ENCODE measurements around the gene CHMP6.

The CHMP6 gene

DNA sequence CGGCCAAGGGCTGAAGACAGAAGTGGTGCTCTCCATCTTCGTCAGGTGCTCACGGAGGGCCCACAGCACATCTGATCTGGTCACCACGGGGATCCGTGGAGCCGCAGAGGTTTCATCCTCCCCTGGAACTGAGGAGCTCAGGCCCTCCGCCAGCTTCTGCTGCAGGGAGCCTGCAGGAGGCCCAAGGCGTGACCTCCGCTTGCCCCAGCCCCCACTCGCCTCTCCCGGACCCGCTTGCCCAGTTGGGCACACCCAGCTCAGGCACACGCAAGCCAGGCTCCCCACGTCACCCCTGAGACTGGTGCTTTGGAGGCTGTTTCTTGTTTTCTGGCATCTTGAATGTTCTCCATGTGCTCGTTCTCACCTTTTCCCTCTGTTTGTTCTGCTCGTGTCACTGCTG, 39.4 kb upstream of the CHMP6 start:
- Mint-ChIP-seq H3K36me3 (peaks cover 5% of the 10 kb centered on the region), H3K9me3 (ENCODE audit: low read depth) (no peaks in the 10 kb centered on the region), H3K27me3 (no peaks in the 10 kb centered on the region), H3K27ac (no peak overlapping the region), H3K4me3 (no peak overlapping the region), H3K4me1 (ENCODE audit: low read depth) (no peaks in the 10 kb centered on the region)

- Mint-ChIP-seq H3K27me3 (no peaks in the 10 kb centered on the region), H3K36me3 (peaks cover 5% of the 10 kb centered on the region), H3K4me1 (ENCODE audit: low read depth) (no peaks in the 10 kb centered on the region), H3K4me3 (no peak overlapping the region), H3K27ac (no peak overlapping the region), H3K9me3 (ENCODE audit: low read depth) (no peaks in the 10 kb centered on the region)
Measured at GRCh38 chr17:80953471-80954315, 37.9 kb upstream of the CHMP6 start.

GRCh38 chr17:80955078-80955477, 36.6 kb upstream of the CHMP6 start:
- H3K4me1 Mint-ChIP-seq (ENCODE audit: low read depth): no peaks in the 10 kb centered on the region
- no peaks in the 10 kb centered on the region for H3K9me3 Mint-ChIP-seq (ENCODE audit: low read depth)
- H3K4me3 Mint-ChIP-seq: no peak overlapping the region
- H3K27ac Mint-ChIP-seq: no peak overlapping the region
- no peaks in the 10 kb centered on the region for H3K27me3 Mint-ChIP-seq
- peaks cover 5% of the 10 kb centered on the region for H3K36me3 Mint-ChIP-seq

DNA sequence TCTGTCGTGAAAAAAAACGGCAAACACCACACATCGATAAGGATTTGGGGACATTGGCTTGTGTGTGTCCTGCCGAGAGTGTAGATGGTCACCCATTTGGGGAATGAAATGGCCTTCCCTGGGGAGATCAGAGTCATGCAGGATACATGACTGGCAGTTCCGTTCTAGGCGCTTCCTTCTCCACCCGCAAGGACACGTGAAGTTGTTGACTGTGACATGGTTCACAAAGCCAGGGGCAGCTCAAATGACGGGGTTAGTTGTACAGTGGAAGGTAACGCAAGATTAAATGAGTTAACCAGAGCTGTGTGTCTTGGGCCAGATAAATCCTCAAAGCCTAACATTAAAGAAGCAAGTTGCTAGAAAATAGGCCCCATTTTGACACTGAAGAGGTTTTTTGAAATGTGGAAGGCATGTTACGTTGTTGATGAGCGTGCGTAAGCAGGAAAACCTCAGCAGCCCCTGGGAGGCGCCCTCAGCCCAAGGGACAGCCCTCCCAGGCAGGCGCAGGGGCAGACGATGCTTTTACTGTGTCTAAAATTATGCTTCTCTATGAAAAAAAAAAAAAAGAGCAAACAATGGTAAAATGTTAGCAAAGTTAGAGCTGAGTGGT, 35.9 kb upstream of the CHMP6 start:
- Mint-ChIP-seq H3K36me3 (peaks cover 5% of the 10 kb centered on the region), H3K4me3 (no peak overlapping the region), H3K27ac (no peak overlapping the region), H3K27me3 (no peaks in the 10 kb centered on the region), H3K9me3 (ENCODE audit: low read depth) (no peaks in the 10 kb centered on the region), H3K4me1 (ENCODE audit: low read depth) (no peaks in the 10 kb centered on the region)

DNA sequence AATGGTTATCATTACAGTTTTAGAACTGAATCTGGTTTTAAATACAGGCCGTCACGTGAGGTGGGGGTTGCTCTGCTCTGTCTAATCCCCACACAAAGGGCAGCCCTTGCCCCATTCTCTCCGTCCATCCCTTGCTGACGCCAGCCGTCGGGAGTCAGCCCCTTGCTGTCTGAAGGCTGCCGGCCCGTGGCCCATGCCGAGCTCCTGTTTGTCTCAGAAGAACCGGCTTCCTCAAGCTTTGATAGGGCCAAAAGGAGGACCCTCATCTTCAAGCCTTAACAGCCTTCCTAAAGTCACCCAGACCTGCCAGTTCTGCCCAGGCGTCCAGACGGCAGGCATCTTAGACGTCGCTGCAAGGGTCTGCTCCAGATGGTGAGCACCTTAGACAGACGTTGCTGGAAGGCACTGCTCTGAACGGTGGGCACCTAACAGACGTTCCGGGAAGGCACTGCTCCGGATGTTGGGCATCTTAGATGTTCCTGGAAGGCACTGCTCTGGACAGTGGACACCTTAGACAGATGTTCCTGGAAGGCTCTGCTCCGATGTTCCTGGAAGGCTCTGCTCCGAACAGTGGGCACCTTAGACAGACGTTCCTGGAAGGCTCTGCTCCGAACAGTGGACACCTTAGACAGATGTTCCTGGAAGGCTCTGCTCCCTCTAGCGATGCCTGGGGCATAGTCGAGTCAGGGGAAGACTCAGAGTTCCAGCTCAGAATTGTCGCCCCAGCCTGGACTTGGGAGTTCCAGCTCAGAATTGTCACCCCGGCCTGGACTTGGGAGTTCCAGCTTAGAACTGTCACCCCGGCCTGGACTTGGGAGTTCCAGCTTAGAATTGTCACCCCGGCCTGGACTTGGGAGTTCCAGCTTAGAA, 35.1 kb upstream of the CHMP6 start:
- Mint-ChIP-seq H3K9me3 (ENCODE audit: low read depth) (no peaks in the 10 kb centered on the region), H3K27me3 (no peaks in the 10 kb centered on the region), H3K27ac (peak overlapping the region; percentile 73), H3K4me1 (ENCODE audit: low read depth) (no peaks in the 10 kb centered on the region), H3K36me3 (peaks cover 5% of the 10 kb centered on the region), H3K4me3 (no peak overlapping the region)

DNA sequence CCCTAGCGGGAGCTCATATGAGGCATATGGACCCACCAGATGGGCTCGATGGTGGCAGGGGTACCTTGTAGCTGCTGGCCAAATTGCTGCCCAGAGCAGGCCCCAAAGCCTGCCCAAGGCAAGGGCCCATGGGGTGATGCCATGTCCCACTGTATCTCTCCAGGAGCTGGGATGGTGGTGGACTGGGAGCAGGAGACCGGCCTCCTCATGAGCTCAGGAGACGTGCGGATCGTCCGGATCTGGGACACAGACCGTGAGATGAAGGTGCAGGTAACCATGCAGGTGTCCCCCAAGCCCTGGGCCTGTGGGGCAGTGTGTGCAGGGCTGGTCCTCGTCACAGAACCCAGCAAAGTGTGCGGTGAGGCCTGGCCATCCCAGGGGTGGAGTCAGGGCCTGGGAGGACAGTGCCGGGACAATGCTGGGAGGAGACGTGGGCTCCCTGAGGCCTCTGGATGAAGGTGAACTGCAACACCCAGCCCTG, 34.1 kb upstream of the CHMP6 start:
- Mint-ChIP-seq H3K4me1 (ENCODE audit: low read depth) (no peaks in the 10 kb centered on the region), H3K36me3 (peaks cover 5% of the 10 kb centered on the region), H3K9me3 (ENCODE audit: low read depth) (no peaks in the 10 kb centered on the region), H3K27ac (no peak overlapping the region), H3K4me3 (no peak overlapping the region), H3K27me3 (no peaks in the 10 kb centered on the region)

GRCh38 chr17:80959330-80960036, 32.2 kb upstream of the CHMP6 start:
- Mint-ChIP-seq H3K4me3 (no peak overlapping the region), H3K36me3 (peaks cover 5% of the 10 kb centered on the region), H3K4me1 (ENCODE audit: low read depth) (no peaks in the 10 kb centered on the region), H3K27ac (no peak overlapping the region), H3K9me3 (ENCODE audit: low read depth) (no peaks in the 10 kb centered on the region), H3K27me3 (no peaks in the 10 kb centered on the region)

DNA sequence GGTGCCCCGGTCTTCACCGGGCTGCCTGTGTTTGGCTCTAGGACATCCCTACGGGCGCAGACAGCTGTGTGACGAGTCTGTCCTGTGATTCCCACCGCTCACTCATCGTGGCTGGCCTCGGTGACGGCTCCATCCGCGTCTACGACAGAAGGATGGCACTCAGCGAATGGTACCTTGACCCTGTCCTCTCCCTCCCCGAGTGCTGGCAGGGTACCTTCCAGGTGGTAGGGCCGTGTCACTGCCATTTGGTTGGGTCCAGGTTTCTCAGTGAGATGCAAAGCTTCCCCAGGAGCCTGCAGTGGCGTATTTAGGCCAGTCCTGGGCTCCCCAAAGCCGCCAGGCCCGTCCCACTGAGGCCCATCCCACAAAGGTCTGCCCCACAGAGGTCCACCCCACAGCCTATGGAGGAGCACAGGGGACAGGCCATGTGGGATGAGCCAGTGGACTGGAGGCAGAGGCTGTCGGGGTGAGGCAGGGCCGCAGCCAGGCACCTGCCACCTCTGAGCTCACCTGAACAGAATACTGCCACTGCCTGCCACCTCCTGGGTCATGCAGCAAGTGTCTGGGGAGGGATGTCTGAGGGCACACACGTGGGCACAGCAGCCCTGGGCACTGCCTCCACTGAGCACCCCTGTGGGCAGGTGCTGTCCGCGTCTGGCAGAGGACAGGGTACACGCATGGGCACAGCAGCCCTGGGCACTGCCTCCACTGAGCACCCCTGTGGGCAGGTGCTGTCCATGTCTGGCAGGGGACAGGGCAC, 31.4 kb upstream of the CHMP6 start:
- Mint-ChIP-seq H3K36me3 (peaks cover 1% of the 10 kb centered on the region), H3K4me1 (ENCODE audit: low read depth) (no peaks in the 10 kb centered on the region), H3K27ac (no peak overlapping the region), H3K27me3 (no peaks in the 10 kb centered on the region), H3K4me3 (no peak overlapping the region), H3K9me3 (ENCODE audit: low read depth) (no peaks in the 10 kb centered on the region)

- Mint-ChIP-seq H3K4me1 (ENCODE audit: low read depth) (no peaks in the 10 kb centered on the region), H3K9me3 (ENCODE audit: low read depth) (no peaks in the 10 kb centered on the region), H3K27ac (no peak overlapping the region), H3K27me3 (no peaks in the 10 kb centered on the region), H3K36me3 (no peaks in the 10 kb centered on the region), H3K4me3 (no peak overlapping the region)
Measured at GRCh38 chr17:80960797-80961452, 30.7 kb upstream of the CHMP6 start.

GRCh38 chr17:80961541-80962330, 29.9 kb upstream of the CHMP6 start:
- Mint-ChIP-seq H3K4me1 (ENCODE audit: low read depth) (no peaks in the 10 kb centered on the region), H3K36me3 (no peaks in the 10 kb centered on the region), H3K9me3 (ENCODE audit: low read depth) (no peaks in the 10 kb centered on the region), H3K27ac (no peak overlapping the region), H3K4me3 (no peak overlapping the region), H3K27me3 (no peaks in the 10 kb centered on the region)

DNA sequence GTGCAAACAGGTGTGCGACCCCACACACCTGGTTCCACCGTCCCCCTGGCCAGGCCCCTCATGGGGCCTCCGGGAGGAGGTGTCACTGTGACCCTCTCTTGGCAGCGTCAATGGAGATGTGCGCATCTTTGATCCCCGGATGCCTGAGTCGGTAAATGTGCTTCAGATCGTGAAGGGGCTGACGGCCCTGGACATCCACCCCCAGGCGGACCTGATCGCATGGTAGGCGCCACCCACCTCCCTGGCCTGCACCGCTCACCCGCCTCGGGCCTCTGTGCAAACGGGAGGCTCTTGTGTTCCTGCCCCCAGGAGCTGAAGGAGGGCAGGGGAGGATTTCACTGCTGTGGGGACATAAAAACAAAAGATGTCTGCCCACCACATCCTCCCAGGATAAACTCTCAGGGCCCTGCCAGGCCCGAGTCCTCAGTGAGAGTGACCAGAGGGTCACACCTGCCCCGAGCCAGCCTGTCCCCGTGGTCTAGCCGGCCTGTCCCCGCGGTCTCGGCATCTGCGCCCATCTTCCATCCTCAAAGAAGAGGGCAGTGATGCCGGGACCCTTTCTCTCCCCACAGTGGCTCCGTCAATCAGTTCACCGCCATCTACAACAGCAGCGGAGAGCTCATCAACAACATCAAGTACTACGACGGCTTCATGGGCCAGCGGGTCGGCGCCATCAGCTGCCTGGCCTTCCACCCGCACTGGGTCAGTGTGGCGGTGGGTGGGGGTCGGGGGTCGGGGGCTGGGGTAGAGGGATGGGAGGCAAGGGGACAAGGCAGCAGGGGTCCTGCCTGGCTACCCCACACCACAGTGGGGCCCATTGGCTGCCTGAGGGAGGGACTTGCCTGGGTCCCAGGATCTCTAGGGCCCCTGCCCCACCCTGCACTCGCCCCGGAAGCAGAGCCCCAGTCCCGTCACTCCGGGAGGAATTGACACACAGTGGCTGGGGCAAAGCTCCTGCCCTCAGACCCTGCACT, 29.0 kb upstream of the CHMP6 start:
- Mint-ChIP-seq H3K4me1 (ENCODE audit: low read depth) (no peaks in the 10 kb centered on the region), H3K4me3 (no peak overlapping the region), H3K27me3 (no peaks in the 10 kb centered on the region), H3K27ac (no peak overlapping the region), H3K36me3 (no peaks in the 10 kb centered on the region), H3K9me3 (ENCODE audit: low read depth) (no peaks in the 10 kb centered on the region)

DNA sequence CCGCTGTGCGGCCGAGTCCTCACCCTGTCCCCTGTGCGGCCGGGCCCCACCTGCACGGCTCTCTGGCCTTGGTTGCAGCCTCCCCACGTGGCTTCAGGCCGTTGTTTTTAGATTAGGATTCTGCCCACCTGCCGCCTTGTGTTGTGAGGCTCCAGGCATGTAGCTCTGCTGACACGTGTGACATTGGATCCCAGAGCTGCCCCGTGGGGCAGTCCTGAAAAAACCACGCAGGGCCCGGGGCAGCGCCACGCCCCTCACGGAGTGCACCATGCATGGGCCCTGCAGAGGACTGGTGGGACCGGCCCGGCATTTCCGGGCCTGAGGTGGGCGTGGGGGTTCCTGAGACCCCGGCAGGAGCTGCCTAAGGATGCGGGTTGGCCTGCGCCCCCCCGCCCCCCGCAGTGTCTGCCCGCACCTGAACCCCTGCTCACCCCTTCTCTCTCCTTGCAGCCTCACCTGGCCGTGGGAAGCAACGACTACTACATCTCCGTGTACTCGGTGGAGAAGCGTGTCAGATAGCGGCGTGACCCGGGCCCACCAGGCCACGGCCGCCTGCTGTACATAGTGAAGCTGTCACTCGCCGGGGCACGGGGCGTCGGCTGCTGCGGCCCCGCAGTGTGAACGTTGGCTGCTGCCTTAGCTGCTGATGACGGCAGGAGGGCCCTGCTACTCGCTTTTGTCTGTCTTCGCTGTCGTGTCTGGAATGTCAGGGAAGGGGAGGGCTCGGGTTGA, 27.7 kb upstream of the CHMP6 start:
- no peak overlapping the region for H3K4me3 Mint-ChIP-seq
- H3K36me3 Mint-ChIP-seq: no peaks in the 10 kb centered on the region
- H3K27ac Mint-ChIP-seq: no peak overlapping the region
- H3K4me1 Mint-ChIP-seq (ENCODE audit: low read depth): no peaks in the 10 kb centered on the region
- H3K27me3 Mint-ChIP-seq: no peaks in the 10 kb centered on the region
- no peaks in the 10 kb centered on the region for H3K9me3 Mint-ChIP-seq (ENCODE audit: low read depth)
